CD14-positive monocyte (primary cell): ENCODE measurements around the gene SFRP5. TPM values are rescaled to one million over a fixed set of nuclear protein-coding genes. Genes with fewer than 3 reads are reported as not detected.

Experiments
- DNase-seq, 3 donors: peaks; one replicate each; pipeline ENCODE4 v3.0.0-alpha.2; 2011 to 2022
- H2AFZ ChIP-seq: 2 replicates; pipeline ENCODE4 v1.6.0; 2012; ENCODE audit warnings: mild to moderate bottlenecking, low read depth, low read length, inconsistent platforms; ENCODE audit not compliant: insufficient read depth, poor library complexity, severe bottlenecking
- H3K27ac ChIP-seq, 2 donors: 1 replicate in 1 of 2; 2 replicates in 1 of 2; pipeline ENCODE4 v1.5.1; 2012 to 2013; ENCODE audit warnings: low read length in 2 of 2, control low read depth in 1 of 2, inconsistent platforms in 1 of 2, low read depth in 1 of 2, mild to moderate bottlenecking in 1 of 2
- H3K27me3 ChIP-seq, 2 donors: one replicate each; pipeline versions ENCODE4 v1.6.0 to v1.6.1; 2011 to 2013; ENCODE audit warnings: low read length in 2 of 2; ENCODE audit not compliant: control insufficient read depth in 2 of 2, insufficient read depth in 2 of 2
- H3K36me3 ChIP-seq, 2 donors: replicated peaks in 1 of 2; 1 replicate in 1 of 2; 2 replicates in 1 of 2; pipeline versions ENCODE4 v1.5.1 to v1.6.1; 2012 to 2013; ENCODE audit warnings: low read length in 2 of 2, control low read depth in 1 of 2, inconsistent platforms in 1 of 2, mild to moderate bottlenecking in 1 of 2; ENCODE audit not compliant: insufficient read depth in 2 of 2, control insufficient read depth in 1 of 2
- H3K4me1 ChIP-seq, 2 donors: 1 replicate in 1 of 2; 2 replicates in 1 of 2; pipeline versions ENCODE4 v1.5.1 to v1.6.1; 2012 to 2013; ENCODE audit warnings: low read length in 2 of 2, control low read depth in 1 of 2, inconsistent platforms in 1 of 2, mild to moderate bottlenecking in 1 of 2, moderate library complexity in 1 of 2; ENCODE audit not compliant: insufficient read depth in 2 of 2, control insufficient read depth in 1 of 2
- H3K4me2 ChIP-seq: replicated peaks from 2 replicates; pipeline ENCODE3; 2012; ENCODE audit warnings: low read length, moderate library complexity, mild to moderate bottlenecking; ENCODE audit not compliant: poor library complexity, severe bottlenecking; ENCODE audit errors: extremely low read depth
- H3K4me3 ChIP-seq, 3 experiments: fragments of 200-600 bp in 1 of 3; sonication (generic) in 1 of 3; replicated peaks in 1 of 3; 1 replicate in 2 of 3; 2 replicates in 1 of 3; pipeline ENCODE4 v1.5.1; 2011 to 2013; ENCODE audit warnings: low read length in 3 of 3, mild to moderate bottlenecking in 3 of 3, control low read depth in 2 of 3, low read depth in 2 of 3, inconsistent platforms in 1 of 3, moderate library complexity in 1 of 3
- H3K79me2 ChIP-seq: 2 replicates; pipeline ENCODE4 v1.6.0; 2012; ENCODE audit warnings: mild to moderate bottlenecking, control low read depth, inconsistent platforms, low read length, moderate library complexity; ENCODE audit not compliant: insufficient read depth
- H3K9ac ChIP-seq: 2 replicates; pipeline ENCODE4 v1.6.0; 2017; ENCODE audit warnings: low read length, mild to moderate bottlenecking; ENCODE audit not compliant: insufficient read depth, poor library complexity, severe bottlenecking
- H3K9me3 ChIP-seq, 2 donors: replicated peaks in 1 of 2; 1 replicate in 1 of 2; 2 replicates in 1 of 2; pipeline versions ENCODE4 v1.5.1 to v1.6.1; 2012 to 2013; ENCODE audit warnings: low read length in 2 of 2, control low read depth in 1 of 2; ENCODE audit not compliant: control insufficient read depth in 1 of 2, insufficient read depth in 1 of 2
- H4K20me1 ChIP-seq: 2 replicates; pipeline ENCODE4 v1.6.0; 2012; ENCODE audit warnings: mild to moderate bottlenecking, low read length, control low read depth, moderate library complexity; ENCODE audit not compliant: insufficient read depth
- H3K27ac Mint-ChIP-seq, 7 donors: one replicate each; pipeline ENCODE4 v1.8.0; 2020; ENCODE audit warnings: mild to moderate bottlenecking in 7 of 7, mixed read lengths in 7 of 7, moderate library complexity in 6 of 7, inconsistent platforms in 2 of 7
- H3K27me3 Mint-ChIP-seq, 3 donors: one replicate each; pipeline ENCODE4 v1.8.0; 2021 to 2022; ENCODE audit warnings: low read depth in 3 of 3, mild to moderate bottlenecking in 3 of 3, mixed read lengths in 3 of 3, moderate library complexity in 3 of 3, inconsistent platforms in 1 of 3
- H3K36me3 Mint-ChIP-seq, 2 donors: one replicate each; pipeline ENCODE4 v1.8.0; 2020; ENCODE audit warnings: mixed read lengths in 2 of 2, inconsistent platforms in 1 of 2, mild to moderate bottlenecking in 1 of 2
- H3K4me1 Mint-ChIP-seq: one replicate; pipeline ENCODE4 v1.8.0; 2020; ENCODE audit warnings: mild to moderate bottlenecking, mixed read lengths
- H3K4me3 Mint-ChIP-seq, 2 donors: one replicate each; pipeline ENCODE4 v1.8.0; 2020; ENCODE audit warnings: mild to moderate bottlenecking in 2 of 2, mixed read lengths in 2 of 2, moderate library complexity in 1 of 2
- H3K9me3 Mint-ChIP-seq, 7 donors: one replicate each; pipeline ENCODE4 v1.8.0; 2020 to 2022; ENCODE audit warnings: mixed read lengths in 7 of 7, mild to moderate bottlenecking in 6 of 7, moderate library complexity in 6 of 7, inconsistent platforms in 2 of 7
- CTCF ChIP-seq: fragments of 200-600 bp; IDR thresholded peaks from one replicate; pipeline ENCODE4 v1.8.0; 2022; ENCODE audit warnings: antibody characterized with exemption, mild to moderate bottlenecking
- WGBS: methylation state at CpG from one replicate; pipeline ENCODE4 v1.1.5; 2013; ENCODE audit warnings: missing lambda C conversion rate; ENCODE audit not compliant: insufficient coverage; 5-methylcytosine and 5-hydroxymethylcytosine counted together
- intact Hi-C, 2 donors: fragments of 100-400 bp; cut with micrococcal nuclease; formaldehyde crosslinking; loops; one replicate each; pipeline versions ENCODE4 v1.15.0 to v1.15.1; 2023
- polyA plus RNA-seq, 3 donors: library from polyadenylated mRNA; depleted of rRNA in 1 of 3; unstranded in 2 of 3; stranded (reverse) in 1 of 3; fragments of 300-500 nt in 2 of 3; fragments of >200 nt in 1 of 3; fragmentation: Illumina TruSeq in 2 of 3; gene quantifications; 1 replicate in 2 of 3; 2 replicates in 1 of 3; pipeline ENCODE4 v1.2.3, GENCODE V29; 2012 to 2021

SFRP5 gene
- polyA plus RNA-seq, 3 donors: not detected

GRCh38 chr10:97721871-97722780 is 49.7 kb downstream of the SFRP5 start:
- 100% methylated on average over 8 of the region's 12 CpGs for WGBS
- Mint-ChIP-seq H3K27me3 (no peaks in the 10 kb centered on the region), H3K36me3 (peaks cover 22 to 24% of the 10 kb centered on the region in 2 donors), H3K27ac (peak overlapping the region in 3 of 7 donors; percentile 11 to 73 (median 57)), H3K4me3 (no peak overlapping the region), H3K4me1 (peaks cover 33% of the 10 kb centered on the region), H3K9me3 (peaks cover 0 to 3% (median 0%) of the 10 kb centered on the region in 7 donors)
- Histone ChIP-seq H3K9ac (no peak overlapping the region), H3K27me3 (no peaks in the 10 kb centered on the region), H3K36me3 (peaks cover 0 to 21% of the 10 kb centered on the region in 2 donors), H3K4me1 (peaks cover 28 to 31% of the 10 kb centered on the region in 2 donors), H3K4me2 (no peak overlapping the region), H2AFZ (no peak overlapping the region), H3K4me3 (no peak overlapping the region), H3K79me2 (no peaks in the 10 kb centered on the region), H3K27ac (no peak overlapping the region), H4K20me1 (peaks cover 21% of the 10 kb centered on the region), H3K9me3 (no peaks in the 10 kb centered on the region)
- TF ChIP-seq CTCF: no peak
- no peak for DNase-seq
- intact Hi-C loops: no loop called here

GRCh38 chr10:97719602-97720001 is 52.2 kb downstream of the SFRP5 start:
- Histone ChIP-seq H2AFZ (no peak overlapping the region), H3K36me3 (peaks cover 0 to 28% of the 10 kb centered on the region in 2 donors), H3K27me3 (no peaks in the 10 kb centered on the region), H3K79me2 (peaks cover 17% of the 10 kb centered on the region), H3K27ac (no peak overlapping the region), H3K9me3 (no peaks in the 10 kb centered on the region), H3K4me1 (peaks cover 45 to 50% of the 10 kb centered on the region in 2 donors), H4K20me1 (peaks cover 33% of the 10 kb centered on the region), H3K9ac (no peak overlapping the region), H3K4me3 (no peak overlapping the region), H3K4me2 (no peak overlapping the region)
- Mint-ChIP-seq H3K27ac (no peak overlapping the region), H3K4me3 (no peak overlapping the region), H3K4me1 (peaks cover 46% of the 10 kb centered on the region), H3K27me3 (peaks cover 0 to 1% (median 0%) of the 10 kb centered on the region in 3 donors), H3K9me3 (peaks cover 0 to 1% (median 0%) of the 10 kb centered on the region in 7 donors), H3K36me3 (peaks cover 29 to 32% of the 10 kb centered on the region in 2 donors)
- no peak for TF ChIP-seq CTCF
- intact Hi-C loops: no loop called here
- no peak for DNase-seq
- WGBS: 100% methylated on average over 2 of the region's 2 CpGs
